ENCODE results near the gene HOXC10.

Gene HOXC10

DNA sequence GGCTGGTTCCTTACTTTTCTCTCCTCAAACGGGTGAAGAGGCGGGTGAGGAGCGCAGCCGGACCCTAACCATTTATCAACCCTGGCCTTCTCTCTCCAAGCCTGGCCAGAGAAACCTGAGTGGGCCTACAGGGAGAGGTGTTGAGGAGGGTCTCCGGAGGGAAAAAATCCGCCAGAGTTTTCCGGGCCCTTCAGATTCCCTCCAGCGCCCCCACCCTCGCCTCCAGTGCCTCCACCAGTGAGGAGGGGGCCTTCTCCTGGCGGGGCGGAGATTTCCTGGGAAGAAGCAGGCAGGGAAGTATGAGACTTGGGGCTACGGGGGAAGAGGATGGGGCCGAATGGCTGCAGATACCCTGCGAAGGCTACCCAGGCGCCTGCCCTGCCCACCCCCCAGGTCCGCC lies 46.5 kb downstream of the HOXC10 start:
- WGBS (ENCODE audit: extremely low coverage, insufficient coverage, low lambda C conversion rate): no CpG with 5 or more reads among the region's 16 CpGs

DNA sequence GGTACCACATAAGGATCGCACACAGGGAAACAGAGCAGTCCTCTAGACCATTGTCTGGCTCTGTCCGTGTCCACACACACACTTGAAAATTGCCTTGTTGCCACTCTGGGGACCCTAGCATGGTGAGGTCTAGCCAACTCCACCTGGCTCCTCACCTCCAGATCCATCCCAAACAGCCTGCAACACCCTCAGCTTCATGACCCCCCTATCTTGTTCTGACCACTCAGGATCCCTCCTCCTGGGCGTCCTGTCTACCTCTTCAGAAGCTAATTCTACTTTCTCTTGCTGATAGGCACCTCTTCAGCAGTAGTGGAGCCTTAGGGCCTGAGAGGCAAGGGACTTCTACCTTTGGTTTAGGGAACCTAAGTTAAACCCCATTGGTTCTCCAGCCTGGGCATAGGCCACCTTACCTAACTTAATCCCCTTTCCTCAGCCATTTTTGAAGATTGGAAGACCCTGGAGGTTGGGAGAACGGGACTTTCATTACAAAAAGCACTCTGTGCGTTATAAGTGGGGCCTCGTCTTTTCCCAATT lies 47.2 kb downstream of the HOXC10 start:
- H3K4me1 ChIP-seq (ENCODE audit: control insufficient read depth, low read depth, low read length): no peaks in the 10 kb centered on the region
- H3K56ac ChIP-seq (ENCODE audit: low read length): no peak overlapping the region
- H2BK5ac ChIP-seq (ENCODE audit: low read length): no peak overlapping the region
- no peaks in the 10 kb centered on the region for H3K79me2 ChIP-seq (ENCODE audit: control insufficient read depth, insufficient read depth, low read length)
- H3K18ac ChIP-seq (ENCODE audit: low read length): no peak overlapping the region
- H4K5ac ChIP-seq (ENCODE audit: low read length): no peak overlapping the region
- no peaks in the 10 kb centered on the region for H3K36me3 ChIP-seq (ENCODE audit: control insufficient read depth, insufficient read depth, low read length)
- H3K27me3 ChIP-seq (ENCODE audit: insufficient read depth, low read length, poor library complexity): peaks cover 86% of the 10 kb centered on the region
- H4K8ac ChIP-seq (ENCODE audit: low read depth, low read length): no peak overlapping the region
- no peak overlapping the region for H2BK120ac ChIP-seq (ENCODE audit: low read depth, low read length)
- no peak overlapping the region for H3K23ac ChIP-seq (ENCODE audit: low read length)
- no peak overlapping the region for H2AK5ac ChIP-seq (ENCODE audit: low read length)
- no peak overlapping the region for H3K9ac ChIP-seq (ENCODE audit: low read length)
- H3K4ac ChIP-seq (ENCODE audit: low read depth, low read length): no peak overlapping the region
- DNase-seq: no peak
- no peak overlapping the region for H2BK15ac ChIP-seq (replicated peaks; ENCODE audit: low read depth)
- H3K4me3 ChIP-seq (ENCODE audit: low read length): no peak overlapping the region
- no peak overlapping the region for H3K27ac ChIP-seq (ENCODE audit: low read depth, low read length)
- WGBS (ENCODE audit: extremely low coverage, insufficient coverage, low lambda C conversion rate): no CpG with 5 or more reads among the region's 6 CpGs
- no peak overlapping the region for H3K4me2 ChIP-seq (ENCODE audit: low read length)
- H3K79me1 ChIP-seq (ENCODE audit: low read length): no peaks in the 10 kb centered on the region

More for the DNA sequence above, 46.5 kb downstream of the HOXC10 start:
- H3K9ac ChIP-seq (ENCODE audit: low read length): no peak overlapping the region
- H2BK120ac ChIP-seq (ENCODE audit: low read depth, low read length): no peak overlapping the region
- no peak overlapping the region for H3K27ac ChIP-seq (ENCODE audit: low read depth, low read length)
- no peak overlapping the region for H3K23ac ChIP-seq (ENCODE audit: low read length)
- H3K36me3 ChIP-seq (ENCODE audit: control insufficient read depth, insufficient read depth, low read length): no peaks in the 10 kb centered on the region
- H3K56ac ChIP-seq (ENCODE audit: low read length): no peak overlapping the region
- no peak overlapping the region for H3K4me3 ChIP-seq (ENCODE audit: low read length)
- no peak overlapping the region for H4K8ac ChIP-seq (ENCODE audit: low read depth, low read length)
- H2AK5ac ChIP-seq (ENCODE audit: low read length): no peak overlapping the region
- H2BK5ac ChIP-seq (ENCODE audit: low read length): no peak overlapping the region
- H3K18ac ChIP-seq (ENCODE audit: low read length): no peak overlapping the region
- no peak overlapping the region for H3K4ac ChIP-seq (ENCODE audit: low read depth, low read length)
- H3K27me3 ChIP-seq (ENCODE audit: insufficient read depth, low read length, poor library complexity): peaks cover 86% of the 10 kb centered on the region
- no peaks in the 10 kb centered on the region for H3K79me1 ChIP-seq (ENCODE audit: low read length)
- no peak for DNase-seq
- H3K4me1 ChIP-seq (ENCODE audit: control insufficient read depth, low read depth, low read length): no peaks in the 10 kb centered on the region
- H4K5ac ChIP-seq (ENCODE audit: low read length): no peak overlapping the region
- no peaks in the 10 kb centered on the region for H3K79me2 ChIP-seq (ENCODE audit: control insufficient read depth, insufficient read depth, low read length)
- H2BK15ac ChIP-seq (replicated peaks; ENCODE audit: low read depth): no peak overlapping the region
- no peak overlapping the region for H3K4me2 ChIP-seq (ENCODE audit: low read length)

DNA sequence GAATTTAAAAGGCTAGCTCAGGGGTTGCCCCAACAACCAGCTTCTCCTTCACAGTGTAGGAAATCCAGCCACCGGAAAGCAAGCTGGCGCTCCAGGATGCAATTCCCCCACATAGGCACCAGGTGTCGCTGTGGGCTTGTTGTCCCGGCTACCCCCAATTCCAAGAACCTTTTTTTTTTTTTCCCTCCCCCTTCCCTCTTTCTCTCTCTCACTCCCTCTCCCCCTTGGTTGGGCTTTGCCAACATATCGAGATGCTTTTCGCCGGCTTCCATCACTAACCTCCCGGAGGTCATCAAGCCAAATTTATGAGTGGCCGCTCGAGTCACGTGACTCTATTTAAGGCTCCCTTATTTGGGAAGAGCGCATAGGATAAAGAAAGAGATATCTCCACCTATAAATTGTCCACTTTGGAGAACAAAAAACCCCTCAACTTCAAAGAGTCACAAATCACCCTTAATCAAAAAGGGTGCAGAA lies 47.7 kb downstream of the HOXC10 start, which contains the start of gene HOXC5:
Gene HOXC5 (plus strand): TSS at position 424 of the 474 bp plus-strand sequence. CDS start 73 bp downstream, outside the sequence.
- no CpG with 5 or more reads among the region's 12 CpGs for WGBS (ENCODE audit: extremely low coverage, insufficient coverage, low lambda C conversion rate)
- Histone ChIP-seq H4K5ac (ENCODE audit: low read length) (no peak within 1 kb of the TSS), H4K8ac (ENCODE audit: low read depth, low read length) (no peak within 1 kb of the TSS), H3K27ac (ENCODE audit: low read depth, low read length) (no peak within 1 kb of the TSS), H3K4me3 (ENCODE audit: low read length) (no peak within 1 kb of the TSS), H2BK120ac (ENCODE audit: low read depth, low read length) (no peak within 1 kb of the TSS), H3K23ac (ENCODE audit: low read length) (no peak within 1 kb of the TSS), H3K79me2 (ENCODE audit: control insufficient read depth, insufficient read depth, low read length) (no peaks in the 10 kb centered on the region), H2BK15ac (replicated peaks; ENCODE audit: low read depth) (no peak within 1 kb of the TSS), H3K4me1 (ENCODE audit: control insufficient read depth, low read depth, low read length) (no peaks in the 10 kb centered on the region), H3K4ac (ENCODE audit: low read depth, low read length) (no peak within 1 kb of the TSS), H2AK5ac (ENCODE audit: low read length) (no peak within 1 kb of the TSS), H3K79me1 (ENCODE audit: low read length) (no peaks in the 10 kb centered on the region), H3K18ac (ENCODE audit: low read length) (no peak within 1 kb of the TSS), H3K56ac (ENCODE audit: low read length) (no peak within 1 kb of the TSS), H3K4me2 (ENCODE audit: low read length) (no peak within 1 kb of the TSS), H3K9ac (ENCODE audit: low read length) (no peak within 1 kb of the TSS), H3K27me3 (ENCODE audit: insufficient read depth, low read length, poor library complexity) (peaks cover 86% of the 10 kb centered on the region), H2BK5ac (ENCODE audit: low read length) (no peak within 1 kb of the TSS), H3K36me3 (ENCODE audit: control insufficient read depth, insufficient read depth, low read length) (no peaks in the 10 kb centered on the region)
- peak; percentile 89 for DNase-seq

DNA sequence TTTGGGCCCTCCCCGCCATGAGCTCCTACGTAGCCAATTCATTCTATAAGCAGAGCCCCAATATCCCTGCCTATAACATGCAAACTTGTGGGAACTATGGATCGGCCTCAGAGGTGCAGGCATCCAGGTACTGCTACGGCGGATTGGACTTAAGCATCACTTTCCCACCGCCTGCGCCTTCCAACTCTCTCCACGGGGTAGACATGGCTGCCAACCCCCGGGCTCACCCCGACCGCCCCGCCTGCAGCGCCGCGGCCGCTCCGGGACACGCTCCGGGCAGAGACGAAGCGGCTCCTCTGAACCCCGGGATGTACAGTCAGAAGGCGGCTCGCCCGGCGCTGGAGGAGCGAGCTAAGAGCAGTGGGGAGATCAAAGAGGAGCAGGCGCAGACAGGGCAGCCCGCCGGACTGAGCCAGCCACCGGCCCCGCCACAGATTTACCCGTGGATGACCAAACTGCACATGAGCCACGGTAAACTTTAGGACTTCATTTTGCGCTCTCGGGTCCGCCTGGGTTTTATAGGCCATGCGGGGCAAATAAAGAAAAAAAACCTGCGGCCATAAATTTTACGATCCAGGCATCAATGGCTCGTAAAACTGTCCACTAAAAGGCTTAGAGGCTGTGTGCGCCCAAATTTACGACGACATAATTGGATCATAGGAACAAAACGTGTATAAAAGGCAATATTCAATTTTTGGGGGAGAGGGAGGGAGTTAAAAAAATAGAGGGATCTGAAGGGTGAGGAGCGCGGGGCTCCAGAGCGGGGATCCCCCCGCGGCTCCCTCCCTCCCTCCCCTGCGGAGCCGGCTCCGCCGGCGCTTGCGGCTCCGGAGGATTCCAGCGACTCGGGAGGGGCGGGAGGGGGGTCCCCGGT lies 48.4 kb downstream of the HOXC10 start:
- H3K27me3 ChIP-seq (ENCODE audit: insufficient read depth, low read length, poor library complexity): peaks cover 88% of the 10 kb centered on the region
- no peak overlapping the region for H2AK5ac ChIP-seq (ENCODE audit: low read length)
- no peak overlapping the region for H3K27ac ChIP-seq (ENCODE audit: low read depth, low read length)

DNA sequence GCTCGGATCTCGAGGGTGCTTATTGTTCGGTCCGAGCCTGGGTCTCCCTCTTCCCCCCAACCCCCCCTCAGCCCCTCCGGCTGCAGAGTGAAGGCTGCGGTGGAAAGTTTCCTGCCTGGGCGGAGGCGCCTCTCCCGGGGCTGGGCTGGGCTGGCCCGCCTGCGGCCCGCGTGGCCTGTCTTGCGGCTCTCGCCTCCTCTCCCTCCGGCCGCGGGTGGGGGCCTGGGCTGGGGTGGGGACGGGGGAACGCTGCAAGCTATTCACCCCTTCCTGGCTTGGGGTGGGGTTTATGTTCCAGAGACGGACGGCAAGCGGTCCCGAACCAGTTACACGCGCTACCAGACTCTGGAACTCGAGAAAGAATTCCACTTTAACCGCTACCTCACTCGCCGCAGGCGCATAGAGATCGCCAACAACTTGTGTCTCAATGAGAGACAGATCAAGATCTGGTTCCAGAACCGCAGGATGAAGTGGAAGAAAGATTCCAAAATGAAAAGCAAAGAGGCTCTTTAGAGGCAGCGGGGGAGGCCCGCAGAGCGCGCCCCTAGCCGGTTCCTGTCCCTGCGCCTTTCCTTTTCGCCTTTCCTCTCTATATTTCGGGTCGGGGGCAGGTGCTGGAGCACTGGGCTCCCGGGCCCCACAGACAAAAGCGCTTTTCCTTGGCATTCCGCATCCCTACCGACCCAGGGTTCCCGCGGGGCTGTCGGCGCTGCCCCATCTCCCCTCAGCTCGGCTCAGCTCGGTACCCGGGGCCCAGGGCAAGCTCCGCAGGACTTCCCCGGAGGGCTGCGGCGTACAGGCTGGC lies 49.2 kb downstream of the HOXC10 start:
- no peak overlapping the region for H3K4me3 ChIP-seq (ENCODE audit: low read length)
- H3K36me3 ChIP-seq (ENCODE audit: control insufficient read depth, insufficient read depth, low read length): no peaks in the 10 kb centered on the region
- H3K27me3 ChIP-seq (ENCODE audit: insufficient read depth, low read length, poor library complexity): peaks cover 88% of the 10 kb centered on the region
- H3K23ac ChIP-seq (ENCODE audit: low read length): no peak overlapping the region
- H4K8ac ChIP-seq (ENCODE audit: low read depth, low read length): no peak overlapping the region
- DNase-seq: no peak
- H3K4ac ChIP-seq (ENCODE audit: low read depth, low read length): no peak overlapping the region
- no peak overlapping the region for H3K4me2 ChIP-seq (ENCODE audit: low read length)
- no peaks in the 10 kb centered on the region for H3K4me1 ChIP-seq (ENCODE audit: control insufficient read depth, low read depth, low read length)
- H3K27ac ChIP-seq (ENCODE audit: low read depth, low read length): no peak overlapping the region
- no CpG with 5 or more reads among the region's 57 CpGs for WGBS (ENCODE audit: extremely low coverage, insufficient coverage, low lambda C conversion rate)
- H4K5ac ChIP-seq (ENCODE audit: low read length): no peak overlapping the region
- no peak overlapping the region for H2BK5ac ChIP-seq (ENCODE audit: low read length)
- no peak overlapping the region for H3K9ac ChIP-seq (ENCODE audit: low read length)
- H2AK5ac ChIP-seq (ENCODE audit: low read length): no peak overlapping the region
- no peak overlapping the region for H2BK15ac ChIP-seq (replicated peaks; ENCODE audit: low read depth)
- H3K79me1 ChIP-seq (ENCODE audit: low read length): no peaks in the 10 kb centered on the region
- H2BK120ac ChIP-seq (ENCODE audit: low read depth, low read length): no peak overlapping the region
- no peak overlapping the region for H3K18ac ChIP-seq (ENCODE audit: low read length)
- no peaks in the 10 kb centered on the region for H3K79me2 ChIP-seq (ENCODE audit: control insufficient read depth, insufficient read depth, low read length)
- no peak overlapping the region for H3K56ac ChIP-seq (ENCODE audit: low read length)

More for the DNA sequence above, 48.4 kb downstream of the HOXC10 start:
- H3K36me3 ChIP-seq (ENCODE audit: control insufficient read depth, insufficient read depth, low read length): no peaks in the 10 kb centered on the region
- no peak overlapping the region for H3K56ac ChIP-seq (ENCODE audit: low read length)
- H2BK15ac ChIP-seq (replicated peaks; ENCODE audit: low read depth): no peak overlapping the region
- no peak for DNase-seq
- H3K4ac ChIP-seq (ENCODE audit: low read depth, low read length): no peak overlapping the region
- no peak overlapping the region for H3K23ac ChIP-seq (ENCODE audit: low read length)
- no peaks in the 10 kb centered on the region for H3K4me1 ChIP-seq (ENCODE audit: control insufficient read depth, low read depth, low read length)
- H3K9ac ChIP-seq (ENCODE audit: low read length): no peak overlapping the region
- no peak overlapping the region for H4K5ac ChIP-seq (ENCODE audit: low read length)
- no peak overlapping the region for H2BK120ac ChIP-seq (ENCODE audit: low read depth, low read length)
- H3K79me2 ChIP-seq (ENCODE audit: control insufficient read depth, insufficient read depth, low read length): no peaks in the 10 kb centered on the region
- no peak overlapping the region for H3K4me3 ChIP-seq (ENCODE audit: low read length)
- no peaks in the 10 kb centered on the region for H3K79me1 ChIP-seq (ENCODE audit: low read length)
- WGBS (ENCODE audit: extremely low coverage, insufficient coverage, low lambda C conversion rate): no CpG with 5 or more reads among the region's 61 CpGs
- no peak overlapping the region for H4K8ac ChIP-seq (ENCODE audit: low read depth, low read length)
- no peak overlapping the region for H2BK5ac ChIP-seq (ENCODE audit: low read length)
- H3K18ac ChIP-seq (ENCODE audit: low read length): no peak overlapping the region
- no peak overlapping the region for H3K4me2 ChIP-seq (ENCODE audit: low read length)
